Breast epithelium (tissue), 3 donors: ENCODE results near the gene PASK.

Experiments used
- POLR2A ChIP-seq: fragments of 450-650 bp; IDR thresholded peaks from one replicate; pipeline ENCODE4 v1.6.1; 2016; ENCODE audit warnings: antibody characterized with exemption, mild to moderate bottlenecking, moderate library complexity
- POLR2AphosphoS5 ChIP-seq, 3 donors: sonication (generic); formaldehyde crosslinking; IDR thresholded peaks; one replicate each; pipeline ENCODE4 v1.6.1; 2017; ENCODE audit warnings: antibody characterized with exemption in 3 of 3
- TF ChIP-seq, protein P1 (sequence below), 3 donors: fragments of 450-650 bp; IDR thresholded peaks; one replicate each; pipeline ENCODE4 v1.5.1; 2016 to 2017; ENCODE audit warnings: antibody characterized with exemption in 3 of 3, mild to moderate bottlenecking in 3 of 3, moderate library complexity in 3 of 3

DNA sequence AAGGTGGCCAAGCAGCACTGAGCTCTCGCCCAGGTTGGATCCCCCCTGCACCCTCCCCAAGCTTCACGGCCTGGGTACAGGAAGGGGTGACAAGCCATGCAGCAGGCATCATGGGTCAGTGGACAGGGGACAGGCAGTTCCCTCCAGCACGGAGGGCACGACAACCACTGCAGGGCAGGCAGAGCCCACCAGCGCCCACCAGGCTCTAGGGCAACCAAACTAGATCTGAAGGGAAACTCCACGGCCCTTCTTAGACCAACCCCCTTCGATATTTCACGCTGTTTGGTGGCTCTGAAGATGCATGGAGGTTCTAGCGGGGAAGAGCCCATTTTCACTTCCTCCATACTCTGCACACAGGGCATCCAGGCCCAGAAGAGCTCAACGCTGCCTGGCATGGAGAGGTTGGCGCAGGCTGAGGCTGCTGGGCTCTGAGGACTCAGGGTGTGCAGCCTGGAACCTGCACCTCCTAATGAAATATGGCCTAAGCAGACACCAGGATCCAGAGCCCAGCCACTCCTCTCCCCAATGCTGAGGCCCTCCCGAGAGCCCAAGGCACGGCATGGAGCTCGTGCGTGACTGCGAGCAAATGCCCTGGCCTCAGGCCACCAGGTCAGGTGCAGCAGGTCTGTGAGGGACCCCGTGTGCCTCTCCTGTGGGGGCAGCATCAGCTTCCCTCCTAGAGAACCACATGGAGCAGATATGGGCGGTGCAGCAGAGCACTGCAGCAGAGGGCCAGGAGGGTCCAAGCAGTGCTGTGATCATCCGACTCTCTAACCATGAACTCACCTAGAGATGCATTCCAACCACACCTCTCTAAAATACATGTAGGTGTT is 38.4 kb downstream of the PASK start:
- TF ChIP-seq, protein P1, sequence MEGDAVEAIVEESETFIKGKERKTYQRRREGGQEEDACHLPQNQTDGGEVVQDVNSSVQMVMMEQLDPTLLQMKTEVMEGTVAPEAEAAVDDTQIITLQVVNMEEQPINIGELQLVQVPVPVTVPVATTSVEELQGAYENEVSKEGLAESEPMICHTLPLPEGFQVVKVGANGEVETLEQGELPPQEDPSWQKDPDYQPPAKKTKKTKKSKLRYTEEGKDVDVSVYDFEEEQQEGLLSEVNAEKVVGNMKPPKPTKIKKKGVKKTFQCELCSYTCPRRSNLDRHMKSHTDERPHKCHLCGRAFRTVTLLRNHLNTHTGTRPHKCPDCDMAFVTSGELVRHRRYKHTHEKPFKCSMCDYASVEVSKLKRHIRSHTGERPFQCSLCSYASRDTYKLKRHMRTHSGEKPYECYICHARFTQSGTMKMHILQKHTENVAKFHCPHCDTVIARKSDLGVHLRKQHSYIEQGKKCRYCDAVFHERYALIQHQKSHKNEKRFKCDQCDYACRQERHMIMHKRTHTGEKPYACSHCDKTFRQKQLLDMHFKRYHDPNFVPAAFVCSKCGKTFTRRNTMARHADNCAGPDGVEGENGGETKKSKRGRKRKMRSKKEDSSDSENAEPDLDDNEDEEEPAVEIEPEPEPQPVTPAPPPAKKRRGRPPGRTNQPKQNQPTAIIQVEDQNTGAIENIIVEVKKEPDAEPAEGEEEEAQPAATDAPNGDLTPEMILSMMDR (IDR thresholded peaks at IDR 0.05) = no peak
- TF ChIP-seq POLR2A (no peak), POLR2AphosphoS5 (IDR thresholded peaks at IDR 0.05) (no peak)
